NOMO-1 treated with DMSO at 0.1 percent for 48 hours (cell line): ENCODE results near the gene CRADD.
A peak's percentile ranks its signal among the peaks of the same experiment; 100 is the strongest.
"Not testable (repeated sequence)": the region's sequence is repeated elsewhere in the genome, so short reads cannot be mapped to it uniquely, and the experiment has no call there.

Source experiments
- DNase-seq: peaks from one replicate; lab custom pipeline; 2025; ENCODE audit not compliant: unreplicated experiment; lab: John Stamatoyannopoulos, UW

CRADD gene

DNA sequence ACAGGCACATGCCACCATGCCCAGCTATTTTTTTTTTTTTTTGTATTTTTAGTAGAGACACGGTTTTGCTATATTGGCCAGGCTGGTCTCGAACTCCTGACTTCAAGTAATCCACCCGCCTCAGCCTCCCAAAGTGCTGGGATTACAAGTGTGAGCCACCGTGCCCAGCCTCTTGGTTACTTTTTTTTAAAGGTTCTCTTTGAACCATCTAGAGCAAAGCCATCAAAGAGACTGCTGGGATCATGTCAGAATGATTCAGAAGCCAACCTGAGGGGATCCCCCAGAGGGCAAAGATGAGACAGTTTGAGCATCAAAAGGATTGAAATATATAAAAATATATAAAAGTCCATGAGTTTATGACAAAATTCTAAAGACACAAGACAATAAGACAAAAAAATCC, 103.7 kb downstream of the CRADD start:
- DNase-seq = not testable (repeated sequence)

DNA sequence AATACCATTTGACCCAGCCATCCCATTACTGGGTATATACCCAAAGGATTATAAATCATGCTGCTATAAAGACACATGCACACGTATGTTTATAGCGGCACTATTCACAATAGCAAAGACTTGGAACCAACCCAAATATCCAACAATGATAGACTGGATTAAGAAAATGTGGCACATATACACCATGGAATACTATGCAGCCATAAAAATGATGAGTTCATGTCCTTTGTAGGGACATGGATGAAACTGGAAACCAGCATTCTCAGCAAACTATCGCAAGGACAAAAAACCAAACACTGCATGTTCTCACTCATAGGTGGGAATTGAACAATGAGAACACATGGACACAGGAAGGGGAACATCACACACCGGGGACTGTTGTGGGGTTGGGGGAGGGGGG, 104.8 kb downstream of the CRADD start:
- not testable (repeated sequence) for DNase-seq

DNA sequence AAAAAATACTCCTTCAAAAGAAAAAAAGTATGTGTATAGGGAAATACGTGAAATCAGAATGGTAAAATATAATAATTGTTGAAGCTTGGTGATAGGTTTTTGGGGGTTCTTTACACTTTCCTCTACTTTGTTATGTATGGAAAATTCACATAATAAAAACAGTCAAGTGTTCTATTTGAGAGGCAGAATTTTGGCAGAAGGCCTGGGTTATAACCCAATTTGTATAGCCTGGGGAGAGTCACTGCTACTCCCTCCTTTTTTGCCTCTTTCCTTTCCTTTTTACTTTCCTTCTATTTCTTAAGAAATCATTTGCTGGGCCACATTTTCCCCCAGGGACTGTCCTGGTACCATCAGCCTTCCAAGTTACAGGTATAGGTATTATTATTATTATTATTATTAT, 105.7 kb downstream of the CRADD start:
- no peak for DNase-seq

DNA sequence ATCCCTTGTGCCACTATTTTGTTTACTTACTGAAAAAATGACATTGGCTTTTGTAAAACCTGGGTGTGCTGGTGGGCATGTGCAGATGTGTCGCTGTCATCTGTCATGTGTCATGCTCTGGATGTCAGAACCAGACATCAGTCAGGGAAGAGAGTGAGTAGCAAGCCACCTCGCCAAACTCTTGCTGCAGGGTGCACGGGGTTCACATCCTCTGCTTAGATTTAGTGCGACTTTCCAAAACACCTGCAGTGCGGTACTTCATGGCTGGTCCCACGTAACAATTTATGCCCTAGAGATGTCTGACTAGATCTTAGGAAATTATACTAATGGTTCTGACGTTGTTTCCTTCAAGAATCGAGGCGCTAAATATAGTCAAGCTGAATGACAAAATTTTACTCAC, 106.7 kb downstream of the CRADD start:
- no peak for DNase-seq

DNA sequence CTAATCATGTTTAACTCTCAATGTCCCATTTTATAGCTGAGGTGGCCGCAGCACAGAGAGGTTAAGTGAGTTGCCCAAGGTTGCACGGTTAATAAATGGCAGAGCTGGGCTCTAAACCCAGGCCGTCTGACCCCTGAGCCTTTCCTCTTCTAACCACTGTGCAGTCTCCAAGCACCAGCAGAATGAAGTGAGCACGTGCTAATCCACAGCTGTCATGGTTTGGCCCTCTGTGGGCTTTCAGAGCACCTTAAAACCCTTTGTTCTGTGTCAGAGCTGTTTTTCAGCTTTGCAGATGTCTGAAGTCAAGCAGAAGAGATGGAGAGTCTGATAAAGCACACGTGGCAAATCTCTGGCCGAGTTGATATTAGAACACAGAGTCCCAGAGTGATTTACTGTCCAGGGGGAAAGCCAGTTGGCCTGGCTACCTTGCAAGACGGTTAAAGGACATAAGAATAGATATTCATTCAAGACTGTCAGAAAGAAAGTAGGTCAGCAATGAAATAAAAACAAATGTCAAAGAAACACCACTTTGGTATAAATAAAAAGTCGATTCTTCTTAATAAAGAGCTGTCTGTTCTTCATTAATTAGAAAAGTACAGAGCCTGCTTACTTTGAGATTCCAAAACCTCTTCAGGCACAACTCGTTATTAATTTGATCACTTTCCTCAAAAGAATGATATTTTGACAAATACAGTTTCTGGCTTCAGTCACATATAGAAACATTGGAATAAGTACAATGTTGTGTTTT, 107.3 kb downstream of the CRADD start:
- DNase-seq = no peak

DNA sequence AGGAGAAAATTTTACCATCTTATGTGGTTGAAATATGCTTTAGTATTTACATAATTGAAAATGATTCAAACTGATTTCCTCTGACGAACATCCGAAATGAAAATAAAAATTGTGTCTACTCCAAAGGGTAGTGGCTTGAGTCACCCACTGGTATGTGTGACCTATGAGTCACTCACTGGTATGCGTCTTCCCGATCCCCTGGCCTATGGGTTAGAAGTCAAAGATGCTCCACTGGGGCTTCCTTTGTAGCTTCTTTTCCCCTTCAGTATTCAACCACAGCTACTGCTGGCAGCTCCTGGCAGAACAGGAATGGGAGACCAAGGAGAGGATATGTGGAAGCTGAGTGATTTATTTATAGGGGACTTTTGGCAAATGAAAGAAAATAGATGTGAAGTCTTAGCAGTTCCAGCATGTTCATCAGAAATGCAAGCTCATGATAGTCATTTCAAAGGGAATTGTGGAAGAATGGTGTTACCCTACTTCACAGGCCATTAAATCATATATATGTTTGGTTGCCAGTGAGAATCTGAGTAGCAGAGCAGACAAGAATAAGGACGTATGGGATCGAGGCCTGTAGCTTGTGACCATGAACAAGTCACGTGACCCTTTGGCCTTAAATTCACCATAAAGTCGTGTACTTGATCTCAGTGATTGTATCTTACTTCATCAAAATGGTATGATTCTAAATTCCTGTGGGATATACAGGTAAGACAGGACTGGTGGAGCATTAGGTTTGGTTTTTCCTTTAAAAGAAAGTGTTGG, 108.3 kb downstream of the CRADD start:
- peak; percentile 47 for DNase-seq

DNA sequence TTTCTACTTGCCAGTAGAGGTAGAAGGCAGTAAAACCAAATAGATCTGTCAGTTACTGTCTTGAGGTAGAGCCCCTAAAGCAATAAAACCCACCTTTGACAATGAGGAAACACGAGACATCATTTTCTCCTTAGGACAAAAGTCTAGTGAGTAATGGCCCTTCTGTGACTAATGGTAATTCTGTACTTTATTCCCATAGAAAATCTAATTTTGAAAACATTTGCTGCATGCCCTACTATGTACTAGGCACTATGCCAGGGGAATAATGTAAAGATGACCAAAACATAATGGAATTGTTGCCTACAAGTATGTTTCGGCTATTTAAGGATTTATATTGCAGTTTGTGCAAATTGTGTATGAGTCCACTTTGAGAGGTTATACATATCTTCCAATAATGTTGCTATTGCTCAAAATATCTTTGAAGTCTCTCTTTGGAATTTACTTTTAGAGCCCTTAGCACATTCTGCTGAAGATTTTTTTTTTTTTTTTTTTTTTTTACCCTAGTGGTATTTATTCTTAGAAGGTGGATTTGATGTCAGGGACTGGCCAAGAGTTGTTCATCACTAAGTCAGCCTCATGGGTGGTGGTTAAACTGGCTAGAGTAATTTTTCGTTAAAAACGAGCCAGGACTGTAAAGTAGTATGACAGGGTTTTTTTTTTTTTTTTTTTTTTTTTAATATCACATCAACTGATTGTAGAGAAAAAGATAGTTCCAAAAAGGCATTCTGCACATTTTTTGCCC, 109.7 kb downstream of the CRADD start:
- no peak for DNase-seq

DNA sequence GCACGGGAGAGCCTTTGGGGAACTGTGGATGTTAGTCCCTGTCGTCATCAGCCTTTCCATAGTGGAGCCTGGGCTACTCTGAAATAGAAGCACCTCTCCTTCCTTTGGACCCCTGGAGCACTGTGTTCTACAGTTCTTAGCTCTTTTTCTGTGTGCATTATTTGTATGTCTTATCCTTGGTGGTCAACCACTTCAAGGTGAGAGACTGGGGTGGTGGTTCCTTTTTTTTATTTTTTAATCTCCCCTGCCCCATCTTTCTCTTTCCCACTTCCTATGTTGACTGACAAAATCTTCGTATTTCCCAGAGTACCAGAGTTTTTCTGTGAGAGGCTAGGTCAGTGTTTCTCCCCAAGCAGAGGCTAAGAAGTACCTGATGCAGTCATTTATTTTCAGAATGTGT, 111.7 kb downstream of the CRADD start:
- DNase-seq = no peak

DNA sequence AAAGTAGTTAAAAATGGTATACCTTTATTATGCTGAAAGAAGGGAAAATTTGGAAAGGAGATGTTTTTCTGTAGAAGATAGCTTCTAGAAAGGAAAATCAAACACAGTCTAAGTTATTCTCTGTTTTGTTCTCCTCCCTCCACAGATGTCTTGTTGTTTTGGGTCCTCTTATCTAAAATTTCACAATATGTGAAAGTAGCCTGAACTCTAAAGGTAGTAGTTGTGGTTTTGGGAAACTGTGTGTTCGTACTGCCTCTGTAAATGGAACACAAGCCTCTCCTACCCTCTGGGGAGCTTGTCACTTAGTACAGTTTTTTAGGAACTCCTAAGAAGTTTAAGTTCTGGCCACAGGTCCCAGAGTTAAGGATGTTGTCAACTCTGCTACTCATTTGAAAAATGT, 112.6 kb downstream of the CRADD start:
- DNase-seq = no peak

DNA sequence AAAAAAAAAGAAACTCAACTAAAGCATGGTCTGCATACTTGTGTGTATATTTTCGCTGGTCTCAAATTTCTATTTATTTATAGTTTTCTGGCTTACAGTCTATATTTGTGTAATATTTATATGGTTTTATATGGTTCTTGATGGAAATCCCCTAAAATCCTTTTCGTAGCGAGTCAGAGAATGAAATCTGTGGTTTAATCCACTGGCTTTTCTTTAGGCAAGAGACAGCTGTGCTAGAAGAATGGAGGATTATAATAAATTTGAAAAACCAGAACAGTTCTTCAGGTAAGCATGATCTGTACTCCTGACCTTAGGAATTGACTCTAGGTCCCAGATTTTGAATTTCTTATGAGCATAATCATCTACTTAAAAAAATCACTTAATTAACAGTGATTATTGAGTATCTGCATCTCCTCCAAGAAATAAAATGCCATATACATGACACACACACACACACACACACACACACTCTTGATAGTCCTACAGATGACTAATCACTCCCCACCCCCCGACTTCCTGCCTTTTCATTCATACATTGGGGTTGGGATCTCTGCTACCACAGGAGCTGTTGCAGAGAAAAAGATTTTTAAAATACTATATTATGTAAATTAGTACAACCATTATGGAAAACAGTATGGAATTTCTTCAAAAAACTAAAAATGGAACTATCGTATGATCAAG, 113.4 kb downstream of the CRADD start:
- DNase-seq = no peak

DNA sequence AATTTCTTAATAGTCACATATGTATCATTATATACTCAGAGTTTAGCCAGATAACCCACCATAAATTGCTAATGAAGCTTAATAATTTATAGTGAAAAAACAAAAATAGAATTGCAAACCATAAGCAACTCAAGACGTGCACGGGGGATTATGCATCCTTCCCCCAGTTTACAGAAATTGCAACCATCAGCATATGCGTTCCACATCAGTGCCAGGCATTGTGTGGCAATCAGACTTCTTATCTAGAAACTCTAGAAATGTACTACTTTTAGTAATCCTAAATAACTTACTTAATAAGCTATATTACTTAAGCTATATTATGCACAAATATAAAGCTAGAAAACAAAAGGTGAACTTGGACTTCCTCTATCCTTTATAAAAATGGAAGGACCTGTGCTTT, 115.8 kb downstream of the CRADD start:
- no peak for DNase-seq

DNA sequence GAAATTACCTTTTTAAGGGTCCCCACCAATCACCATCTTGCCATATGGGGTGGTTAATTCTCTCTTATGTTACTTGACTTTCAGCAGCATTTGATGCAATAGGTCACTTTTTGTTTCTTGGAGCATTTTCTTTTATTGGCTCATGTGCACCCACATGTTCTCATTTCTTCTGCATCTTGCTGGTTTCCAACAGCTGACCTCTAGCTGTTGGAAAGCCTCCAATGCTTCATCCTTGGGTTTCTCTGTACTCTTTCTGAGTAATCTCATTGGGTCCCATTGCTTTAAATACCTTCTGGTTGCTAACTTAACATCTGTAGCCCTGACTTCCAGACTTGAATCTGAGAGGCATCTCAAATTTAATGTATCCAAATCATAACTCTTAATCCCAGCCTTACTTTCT, 116.8 kb downstream of the CRADD start:
- no peak for DNase-seq

DNA sequence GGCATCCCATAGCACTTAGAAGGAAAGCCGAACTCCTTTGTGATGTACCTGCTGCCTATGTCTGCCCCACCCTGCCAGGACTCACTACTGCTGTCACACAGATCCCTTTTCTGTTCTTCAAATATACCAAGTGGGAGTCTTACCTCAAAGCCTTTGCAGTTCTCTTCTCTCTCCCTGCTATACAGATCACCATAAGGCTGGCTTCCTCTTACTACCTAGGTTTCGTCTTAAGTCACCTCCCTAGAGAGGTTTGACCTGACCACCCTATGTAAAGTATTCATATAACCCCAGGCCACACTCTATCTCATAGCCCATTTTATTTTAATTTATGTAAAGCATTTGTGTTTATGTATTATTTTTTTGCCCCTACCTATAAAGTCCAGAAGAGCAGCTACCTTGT, 117.6 kb downstream of the CRADD start:
- DNase-seq = no peak

DNA sequence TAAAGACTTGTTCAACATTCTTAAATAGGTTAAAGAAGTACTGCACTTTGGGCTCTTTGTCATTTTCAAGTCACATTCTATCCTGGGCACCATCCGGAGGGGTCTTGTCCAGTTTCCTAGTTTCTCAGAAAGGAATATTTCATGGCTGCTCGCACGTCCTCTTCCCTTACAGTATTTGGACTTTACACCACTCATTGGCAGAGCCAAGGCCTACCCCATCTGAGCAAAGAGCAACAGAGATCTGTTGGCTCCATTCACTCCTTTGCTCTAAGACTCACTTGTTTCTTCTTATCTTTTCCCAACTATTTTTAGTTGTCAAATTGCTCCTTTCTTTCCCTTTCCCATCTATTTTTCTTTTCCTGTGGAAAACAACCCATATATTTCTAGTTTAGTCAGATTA, 118.2 kb downstream of the CRADD start:
- DNase-seq = no peak

DNA sequence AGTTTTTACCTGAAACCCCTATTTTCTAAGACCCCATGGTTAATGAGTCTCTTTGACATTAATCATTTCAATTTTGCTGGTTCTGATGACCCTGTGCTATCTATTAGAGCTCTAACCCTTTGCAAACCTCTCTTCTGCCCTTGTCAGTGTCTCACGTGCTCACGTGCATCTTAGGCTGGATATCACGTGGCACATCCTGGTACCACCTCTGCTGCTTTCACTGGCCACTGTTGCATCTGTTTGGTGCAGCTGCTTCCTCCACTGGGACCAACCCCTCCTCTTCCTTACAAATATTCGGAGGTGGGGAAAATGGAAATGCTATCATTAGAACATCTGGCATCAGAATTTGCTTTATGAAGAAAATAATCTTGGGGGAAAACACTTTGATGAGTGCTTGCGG, 119.6 kb downstream of the CRADD start:
- no peak for DNase-seq

DNA sequence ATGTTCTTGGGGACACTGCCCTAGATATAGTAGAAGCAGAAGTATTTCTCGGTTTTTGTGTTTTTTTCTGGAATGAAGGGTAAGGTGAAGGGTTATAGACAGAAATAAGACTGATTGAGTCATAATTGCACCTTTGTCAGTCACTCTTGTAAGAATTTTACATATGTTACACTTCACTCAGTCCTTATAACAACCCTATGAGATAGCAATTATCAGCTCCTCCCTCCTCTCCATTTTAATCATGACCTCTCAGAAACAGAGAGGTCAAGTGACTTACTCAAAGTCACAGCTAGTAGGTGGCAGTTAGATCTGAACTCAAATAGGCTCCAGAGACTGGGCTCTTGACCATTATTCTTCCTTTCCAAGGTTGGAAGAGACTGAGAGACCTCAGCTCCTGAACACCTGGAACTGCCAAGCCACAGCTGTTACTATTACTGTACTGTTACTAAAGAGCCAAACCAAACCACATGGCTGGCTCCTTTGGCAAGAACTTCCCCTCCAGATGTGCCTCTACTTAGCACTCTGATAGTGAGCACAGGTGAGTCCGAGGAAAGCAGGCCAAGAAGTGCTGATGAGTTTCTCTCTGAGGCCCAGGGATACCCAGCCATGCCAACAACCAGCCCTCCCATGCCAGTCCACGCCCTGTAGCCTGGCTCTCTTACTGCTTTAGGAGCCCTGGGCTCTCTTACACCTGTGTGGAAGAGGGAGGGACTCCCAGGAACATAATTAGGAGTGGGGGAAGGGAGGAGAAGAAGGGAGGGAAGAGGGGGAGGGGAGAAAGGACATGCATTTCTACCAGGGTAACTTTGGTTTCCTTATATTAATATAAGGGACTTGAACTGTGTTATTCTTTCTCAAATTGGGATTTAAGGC, 121.3 kb downstream of the CRADD start:
- no peak for DNase-seq

DNA sequence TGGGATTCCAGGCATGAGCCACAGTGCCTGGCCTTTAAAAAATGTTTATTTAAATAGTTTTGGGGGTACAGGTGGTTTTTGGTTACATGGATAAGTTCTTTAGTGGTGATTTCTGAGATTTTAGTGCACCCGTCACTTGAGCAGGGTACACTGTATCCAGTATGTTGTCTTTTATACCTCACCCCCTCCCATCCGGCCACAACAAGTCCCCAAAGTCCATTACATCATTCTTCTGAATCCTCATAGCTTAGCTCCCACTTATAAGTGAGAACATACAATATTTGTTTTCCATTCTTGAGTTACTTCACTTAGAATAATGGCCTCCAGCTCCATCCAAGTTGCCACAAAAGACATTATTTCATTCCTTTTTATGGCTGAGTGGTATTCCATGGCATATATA, 124.5 kb downstream of the CRADD start:
- not testable (repeated sequence) for DNase-seq

DNA sequence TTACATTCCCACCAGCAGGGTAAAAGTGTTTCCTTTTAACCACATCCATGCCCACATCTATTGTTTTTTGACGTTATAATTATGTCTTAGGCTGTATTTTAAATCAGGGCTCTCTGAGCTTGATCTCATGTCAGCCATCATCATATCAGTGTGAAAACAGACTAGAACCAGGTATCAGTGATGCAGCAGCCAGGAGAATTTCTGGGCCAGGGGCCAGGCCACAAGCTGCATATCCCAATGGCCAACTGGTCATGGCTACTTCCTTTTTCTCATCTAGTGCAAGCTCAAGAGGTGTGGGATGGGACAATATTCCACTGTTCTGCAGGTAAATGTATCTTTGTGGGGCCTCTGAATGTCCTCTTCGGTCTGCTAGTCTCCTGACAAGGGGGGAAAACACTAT, 125.1 kb downstream of the CRADD start:
- no peak for DNase-seq

DNA sequence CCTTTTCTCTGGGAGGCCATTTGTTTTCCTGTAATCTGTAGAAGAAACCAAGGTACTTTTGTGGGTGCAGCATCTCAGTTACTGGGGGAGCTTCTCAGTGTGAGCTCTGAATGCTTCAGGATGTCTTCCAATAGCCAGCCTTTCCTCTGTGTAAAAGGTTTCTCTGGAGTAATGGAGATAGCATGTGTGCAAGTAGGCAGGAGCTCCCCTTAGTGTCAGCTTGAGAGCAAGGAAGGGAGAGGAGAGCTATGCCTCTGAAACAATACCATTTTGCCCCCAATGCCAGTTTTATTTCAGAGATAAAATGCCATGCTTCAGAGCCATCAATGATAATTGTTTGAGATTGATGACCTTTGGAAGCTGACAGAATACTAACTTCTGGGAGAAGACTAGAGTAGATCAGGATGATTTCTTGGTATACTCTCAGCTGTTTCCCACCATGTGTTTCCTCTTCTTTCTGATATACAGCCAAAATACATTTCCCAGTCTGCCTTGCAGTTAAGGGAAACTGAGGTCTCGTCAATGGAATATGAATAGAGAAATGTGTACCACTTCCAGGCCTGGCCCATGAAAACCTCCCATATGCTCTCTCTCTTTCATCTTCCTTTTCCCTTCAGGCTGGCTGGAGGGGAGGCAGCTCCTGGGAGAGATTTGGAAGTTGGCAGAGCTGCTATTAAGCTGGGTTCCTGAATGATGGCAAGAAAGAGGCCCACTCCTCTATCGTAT, 125.7 kb downstream of the CRADD start:
- no peak for DNase-seq

DNA sequence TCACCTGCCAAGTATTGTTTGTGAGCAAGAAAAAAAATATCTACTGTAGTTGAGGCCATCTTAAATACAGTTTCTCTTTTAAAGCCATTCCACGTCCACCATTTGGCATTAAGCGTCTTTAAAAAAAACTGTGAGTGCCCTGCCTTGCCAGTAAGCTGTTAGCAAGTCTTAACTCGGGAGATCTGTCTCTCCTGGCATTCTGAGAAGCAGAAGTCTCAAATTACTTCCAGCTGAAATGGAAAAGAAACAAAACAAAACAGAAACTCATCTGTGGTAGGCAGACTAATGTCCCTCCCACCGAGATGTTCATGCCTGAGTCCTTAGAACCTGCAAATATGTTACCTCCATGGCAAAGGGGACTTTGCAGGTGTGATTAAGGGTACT, 126.2 kb downstream of the CRADD start:
- DNase-seq = no peak
